Measurements from ENCODE around the gene MATR3.
"Not testable (repeated sequence)": the region's sequence is repeated elsewhere in the genome, so short reads cannot be mapped to it uniquely, and the experiment has no call there.

The MATR3 gene

DNA sequence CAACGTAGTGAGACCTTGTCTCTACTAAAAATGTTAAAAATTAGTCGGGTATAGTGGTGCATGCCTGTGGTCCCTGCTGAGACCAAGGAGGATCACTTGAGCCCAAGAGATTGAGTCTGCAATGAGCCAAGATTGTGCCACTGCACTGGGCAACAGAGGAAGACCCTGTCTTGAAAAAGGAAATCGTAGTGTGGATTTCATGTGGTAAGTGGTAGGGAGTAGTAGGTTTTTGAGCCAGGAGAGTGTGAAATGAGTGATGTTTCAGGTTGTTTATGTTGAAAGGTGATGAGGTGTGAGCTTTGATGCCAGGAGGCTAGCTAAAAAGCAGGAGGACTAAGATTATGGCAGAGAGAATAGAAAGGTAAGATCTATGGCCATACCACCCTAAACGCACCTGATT is 5.9 kb downstream of the MATR3 start:
- DNase-seq: no peak

DNA sequence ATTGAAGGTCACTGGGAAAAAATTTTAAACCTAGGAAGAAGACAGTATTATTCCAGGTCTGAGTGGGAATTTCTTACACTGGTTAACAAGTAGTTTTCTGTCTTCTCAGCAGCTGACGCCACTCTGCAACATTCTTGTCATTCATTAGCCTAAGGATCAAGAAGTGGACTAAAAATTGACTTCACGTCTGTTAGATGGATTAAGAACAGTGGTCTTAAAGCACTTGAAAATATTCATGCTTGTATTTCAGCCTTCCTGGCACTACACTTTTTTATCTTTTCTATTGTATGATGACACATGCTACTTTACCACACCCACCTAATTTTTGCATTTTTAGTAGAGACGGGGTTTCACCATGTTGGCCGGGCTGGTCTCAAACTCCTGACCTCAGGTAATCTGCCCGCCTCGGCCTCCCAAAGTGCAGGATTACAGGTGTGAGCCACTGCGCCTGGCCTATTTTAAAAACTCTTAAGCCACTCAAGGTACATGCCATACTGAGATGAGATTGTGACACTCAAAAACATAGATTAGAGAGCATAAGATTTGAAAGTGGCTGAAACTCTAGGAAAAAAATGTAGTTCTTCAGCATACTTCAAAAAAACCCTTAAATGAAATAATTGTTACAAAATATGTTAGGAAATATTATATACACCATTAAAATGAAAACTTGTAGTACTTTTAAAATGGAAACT is 8.4 kb downstream of the MATR3 start:
- no peak for DNase-seq

DNA sequence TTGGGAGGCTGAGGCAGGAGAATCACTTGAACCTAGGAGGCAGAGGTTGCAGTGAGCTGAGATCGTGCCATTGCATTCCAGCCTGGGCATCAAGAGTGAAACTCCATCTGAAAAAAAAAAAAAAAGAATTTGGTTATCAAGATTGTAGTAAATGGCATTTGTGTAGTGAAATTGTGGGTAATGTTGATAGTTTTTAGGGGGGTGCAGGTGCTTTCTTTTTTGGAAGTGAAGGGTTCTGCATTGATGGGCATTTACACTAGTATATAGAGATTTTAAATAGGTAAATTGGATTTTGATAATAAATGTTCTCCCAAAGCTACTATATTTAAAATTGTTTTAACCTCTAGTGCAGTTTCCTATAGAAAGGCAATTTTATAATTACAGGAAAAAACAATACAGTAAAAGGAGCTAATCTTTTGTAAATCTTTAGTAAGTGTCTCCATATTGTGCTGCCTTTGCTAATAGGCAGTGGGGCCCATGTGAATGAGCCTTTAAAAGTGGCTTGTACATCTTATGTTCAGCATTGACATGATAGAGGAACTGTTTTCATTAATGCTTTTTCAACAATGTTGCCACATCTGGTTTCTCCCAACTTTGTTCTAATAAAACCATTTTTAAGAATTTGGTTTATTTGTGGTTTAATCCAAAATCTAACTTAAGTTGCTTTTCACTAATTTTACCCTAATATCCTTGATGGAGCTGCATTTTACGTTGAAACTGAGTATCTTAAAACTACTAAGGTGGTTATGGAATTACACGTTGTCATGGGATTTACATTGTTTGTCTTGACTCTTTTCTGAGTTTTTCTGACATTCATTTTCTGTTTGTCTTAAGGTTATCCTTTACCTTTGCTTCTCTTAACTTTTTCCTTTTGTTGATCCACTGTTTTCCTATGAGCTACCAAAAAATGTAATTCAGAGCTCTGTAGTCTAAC is 11.1 kb downstream of the MATR3 start:
- DNase-seq: no peak

GRCh38 chr5:139306197-139306596 is 12.7 kb downstream of the MATR3 start:
- no peak for DNase-seq

DNA sequence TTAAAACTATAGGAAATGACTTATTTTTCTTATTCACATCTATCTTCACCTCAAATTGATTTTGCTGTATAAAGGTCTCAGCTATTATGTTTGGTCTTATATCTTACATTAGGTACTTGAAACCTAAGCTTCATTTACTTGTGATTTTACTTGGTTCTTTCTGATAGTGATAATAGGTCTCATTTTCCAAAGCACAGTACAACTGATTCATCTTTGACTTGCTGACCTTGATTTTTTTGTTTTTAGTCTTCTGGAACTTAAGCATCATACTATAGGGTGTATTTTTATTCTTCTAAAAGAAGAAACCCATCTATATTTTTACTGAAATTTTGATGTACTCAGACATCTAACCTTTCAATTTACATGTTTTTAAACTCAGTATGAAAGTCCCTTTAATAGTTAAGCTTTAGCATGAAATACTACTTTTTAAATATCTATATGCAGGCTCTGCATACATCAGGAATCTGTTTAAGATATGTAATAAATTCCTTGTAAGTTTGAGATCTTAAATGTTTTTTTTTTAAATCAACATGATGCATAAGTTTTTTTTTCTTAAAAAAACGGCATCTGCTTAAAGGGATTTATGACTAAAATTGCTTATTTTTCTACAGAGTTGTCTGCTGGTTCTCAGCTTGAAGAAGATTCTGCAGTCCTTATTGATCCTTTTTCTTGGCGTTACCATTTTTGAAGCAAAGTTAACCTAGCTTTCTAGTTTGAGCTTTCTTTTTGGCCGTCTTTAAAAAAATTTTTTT is 13.3 kb downstream of the MATR3 start:
- DNase-seq: no peak

DNA sequence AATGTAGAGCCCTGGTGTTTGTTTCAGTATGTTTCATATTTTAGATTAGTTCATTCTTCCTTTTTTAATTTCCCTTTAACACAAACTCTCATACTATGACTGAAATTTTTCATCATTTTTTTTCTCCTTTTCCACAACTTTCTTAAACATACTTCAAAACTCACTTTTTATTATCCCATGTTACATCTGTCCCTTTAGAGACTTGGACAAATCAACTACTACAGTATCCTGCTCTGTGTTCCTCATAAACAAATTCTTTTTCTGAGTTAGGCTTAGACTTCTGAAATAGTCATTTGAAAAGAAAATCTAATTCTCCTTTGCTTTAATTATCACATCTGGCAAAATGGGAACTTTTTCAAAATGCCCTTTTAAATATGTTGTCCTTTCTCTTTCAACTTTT is 15.3 kb downstream of the MATR3 start:
- no peak for DNase-seq

GRCh38 chr5:139310715-139311186 is 17.2 kb downstream of the MATR3 start:
- not testable (repeated sequence) for DNase-seq

GRCh38 chr5:139312075-139312474 is 18.5 kb downstream of the MATR3 start:
- DNase-seq: no peak

GRCh38 chr5:139314276-139314675 is 20.7 kb downstream of the MATR3 start:
- no peak for DNase-seq

GRCh38 chr5:139315056-139315615 is 21.6 kb downstream of the MATR3 start:
- no peak for DNase-seq

DNA sequence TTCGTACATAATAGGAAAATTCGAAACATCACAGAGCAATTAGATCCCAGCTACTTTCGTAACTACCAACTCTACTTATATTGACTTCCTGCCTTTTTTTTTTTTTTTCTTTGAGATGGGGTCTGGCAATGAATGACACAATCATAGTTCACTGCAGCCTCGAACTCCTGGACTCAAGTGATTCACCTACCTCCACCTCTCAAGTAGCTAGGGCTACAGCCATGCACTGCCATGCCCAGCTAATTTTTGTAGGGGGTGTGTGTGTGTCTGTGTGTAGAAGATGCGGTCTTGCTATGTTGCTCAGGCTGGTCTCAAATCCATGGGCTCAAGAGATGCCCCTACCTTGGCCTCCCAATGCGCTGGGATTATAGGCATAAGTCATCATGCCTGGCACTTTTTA is 42.3 kb downstream of the MATR3 start:
- DNase-seq: no peak

- DNase-seq: no peak
Observed at GRCh38 chr5:139340051-139340450, 46.5 kb downstream of the MATR3 start.

- DNase-seq: no peak
Observed at GRCh38 chr5:139341187-139341688, 47.7 kb downstream of the MATR3 start.

DNA sequence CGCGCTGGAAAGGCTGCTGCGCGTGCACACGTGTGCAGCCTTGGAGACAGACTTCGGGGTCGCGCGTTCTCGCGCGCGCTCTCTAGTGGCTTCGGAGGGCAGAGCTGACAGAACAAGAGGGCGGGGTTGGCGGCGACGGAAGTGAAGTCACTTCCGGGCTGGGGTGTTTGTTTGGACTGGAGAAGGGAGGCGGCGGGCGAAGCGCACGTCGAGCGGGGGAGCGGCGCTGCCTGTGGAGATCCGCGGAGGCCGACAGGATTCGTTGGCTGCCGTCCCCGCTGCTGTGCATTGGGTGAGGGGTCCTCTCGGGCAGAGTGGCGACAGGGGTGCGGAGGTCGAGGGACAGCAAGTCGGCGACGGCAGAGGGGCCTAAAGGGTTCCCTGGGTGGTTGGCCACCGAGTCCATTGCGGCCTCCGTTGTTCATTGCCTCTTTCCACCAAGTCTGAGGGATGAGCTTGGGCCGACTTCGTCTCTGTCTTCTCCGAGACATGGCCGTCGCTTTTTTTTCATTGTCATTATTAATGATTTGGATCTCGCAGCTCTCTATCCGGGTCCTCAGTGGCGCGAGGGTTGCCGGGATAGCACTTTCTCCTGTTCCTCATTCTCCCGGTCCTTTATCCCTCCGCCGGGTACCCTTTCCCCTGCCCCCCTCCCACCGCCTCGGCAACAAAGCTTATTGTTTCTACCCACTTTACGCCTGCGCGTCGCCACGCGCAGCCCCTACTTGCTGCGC is 48.3 kb downstream of the MATR3 start, which contains the start of gene PAIP2:
Gene PAIP2 (plus strand): TSS at position 166 of the 734 bp plus-strand sequence. CDS start 21,931 bp downstream, outside the sequence.
- DNase-seq: peak; percentile 96

DNA sequence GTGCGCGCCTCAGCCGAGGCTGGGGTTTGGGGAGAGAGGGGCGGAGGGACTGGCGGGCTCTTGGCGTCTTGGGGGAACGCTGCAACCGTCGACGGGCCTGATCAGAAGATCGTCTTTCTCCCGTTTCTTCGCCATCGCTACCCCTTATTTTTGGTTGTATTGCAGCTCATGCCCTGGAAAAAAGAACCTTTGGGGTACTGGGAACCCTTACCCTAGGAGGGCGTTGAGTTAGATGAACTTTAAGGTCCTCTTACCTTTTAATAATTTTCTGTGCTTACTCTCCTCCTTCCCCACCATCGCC is 48.8 kb downstream of the MATR3 start:
- no peak for DNase-seq

GRCh38 chr5:139343476-139343875 is 49.9 kb downstream of the MATR3 start:
- no peak for DNase-seq

DNA sequence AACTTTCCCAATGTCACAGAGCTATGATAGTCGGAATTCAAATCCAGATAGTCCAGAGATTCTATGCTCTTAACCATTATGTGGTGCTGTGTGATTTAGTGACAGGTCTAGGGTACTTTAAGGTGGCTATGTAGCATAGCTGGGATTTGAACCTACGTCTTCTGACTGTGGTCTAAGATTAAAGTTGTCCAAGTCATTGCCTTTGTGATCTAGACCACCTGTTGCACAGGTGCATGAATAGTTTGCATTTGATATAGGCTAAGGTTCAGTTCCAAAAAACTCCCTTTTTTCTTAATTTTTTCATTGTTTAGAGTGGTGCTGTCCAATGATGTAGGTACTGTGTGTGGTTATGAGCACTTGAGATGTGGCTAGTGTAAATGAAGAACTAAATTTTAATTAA is 50.6 kb downstream of the MATR3 start:
- no peak for DNase-seq

GRCh38 chr5:139345442-139345841 is 51.9 kb downstream of the MATR3 start:
- not testable (repeated sequence) for DNase-seq

- DNase-seq: not testable (repeated sequence)
Observed at GRCh38 chr5:139347863-139348262, 54.3 kb downstream of the MATR3 start.

- no peak for DNase-seq
Observed at GRCh38 chr5:139354186-139354585, 60.6 kb downstream of the MATR3 start.

GRCh38 chr5:139355900-139356299 is 62.4 kb downstream of the MATR3 start:
- not testable (repeated sequence) for DNase-seq

DNA sequence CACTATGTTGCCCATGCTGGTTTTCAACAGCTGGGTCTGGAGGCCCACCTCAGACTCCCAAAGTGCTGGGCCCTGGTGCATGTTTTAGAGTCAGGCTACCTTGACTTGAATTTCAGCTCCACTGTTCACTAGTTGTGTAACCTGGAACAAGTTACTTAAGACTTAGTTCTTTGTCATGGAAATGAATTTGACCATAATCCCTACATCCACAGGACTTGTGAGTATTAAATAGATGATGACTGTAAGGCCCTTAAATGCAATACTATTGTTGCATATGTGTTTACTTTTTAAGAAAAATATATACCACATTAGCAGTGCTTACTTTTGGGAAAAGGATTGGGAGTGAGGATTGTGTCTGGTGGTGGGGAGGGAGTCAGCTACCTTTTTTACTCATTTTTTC is 64.5 kb downstream of the MATR3 start:
- DNase-seq: no peak
